ENCODE measurements around the gene AREG.
A peak's percentile ranks its signal among the peaks of the same experiment; 100 is the strongest.

AREG gene

DNA sequence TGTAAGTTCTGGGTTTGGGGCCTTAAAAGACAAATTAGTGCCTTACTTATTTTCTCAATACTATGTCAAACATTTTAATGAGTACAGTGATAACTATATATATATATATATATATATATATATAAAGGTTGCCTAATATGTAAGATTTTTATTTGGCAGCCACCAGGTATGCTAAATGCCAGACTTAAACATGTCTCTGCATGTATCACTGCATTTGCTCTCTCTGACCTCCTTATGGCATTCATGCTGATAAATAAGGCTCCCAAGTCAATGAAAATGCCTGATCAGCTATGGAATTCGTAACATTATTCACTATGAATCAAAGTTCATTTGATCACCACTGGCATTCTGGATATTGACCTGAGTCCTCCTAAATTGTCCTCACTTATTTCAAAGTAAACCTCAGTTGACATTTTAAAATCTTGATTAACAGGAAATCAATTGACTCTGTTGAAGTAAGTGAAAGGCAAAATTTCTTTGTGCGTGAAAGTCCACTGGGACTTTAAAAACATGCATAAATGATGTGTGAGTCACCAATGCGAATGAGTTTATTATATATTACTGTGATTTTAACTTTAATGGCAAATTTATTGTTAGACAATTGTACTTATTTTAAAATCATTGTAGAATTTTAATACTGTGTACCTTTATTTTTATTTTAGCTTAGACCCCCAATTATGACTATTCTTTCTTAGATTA lies 29.2 kb upstream of the AREG start:
- TF ChIP-seq, protein P1, sequence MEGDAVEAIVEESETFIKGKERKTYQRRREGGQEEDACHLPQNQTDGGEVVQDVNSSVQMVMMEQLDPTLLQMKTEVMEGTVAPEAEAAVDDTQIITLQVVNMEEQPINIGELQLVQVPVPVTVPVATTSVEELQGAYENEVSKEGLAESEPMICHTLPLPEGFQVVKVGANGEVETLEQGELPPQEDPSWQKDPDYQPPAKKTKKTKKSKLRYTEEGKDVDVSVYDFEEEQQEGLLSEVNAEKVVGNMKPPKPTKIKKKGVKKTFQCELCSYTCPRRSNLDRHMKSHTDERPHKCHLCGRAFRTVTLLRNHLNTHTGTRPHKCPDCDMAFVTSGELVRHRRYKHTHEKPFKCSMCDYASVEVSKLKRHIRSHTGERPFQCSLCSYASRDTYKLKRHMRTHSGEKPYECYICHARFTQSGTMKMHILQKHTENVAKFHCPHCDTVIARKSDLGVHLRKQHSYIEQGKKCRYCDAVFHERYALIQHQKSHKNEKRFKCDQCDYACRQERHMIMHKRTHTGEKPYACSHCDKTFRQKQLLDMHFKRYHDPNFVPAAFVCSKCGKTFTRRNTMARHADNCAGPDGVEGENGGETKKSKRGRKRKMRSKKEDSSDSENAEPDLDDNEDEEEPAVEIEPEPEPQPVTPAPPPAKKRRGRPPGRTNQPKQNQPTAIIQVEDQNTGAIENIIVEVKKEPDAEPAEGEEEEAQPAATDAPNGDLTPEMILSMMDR (conservative IDR thresholded peaks at IDR 0.05; ENCODE audit: low read depth), result no peak
- DNase-seq (ENCODE audit: low spot score), result peak; percentile 63
- POLR2A ChIA-PET (ENCODE audit: low non-redundant PET), result interaction anchor here (1.2 kb wide), 1 partner anchor 25 kb away, joined by 3 read pairs; no protein-coding TSS in a partner anchor
- CTCF ChIA-PET, result interaction anchor here (0.7 kb wide), 1 partner anchor 31 kb away, joined by 4 read pairs; no protein-coding TSS in a partner anchor
- no peak overlapping the region for H3K27ac ChIP-seq

DNA sequence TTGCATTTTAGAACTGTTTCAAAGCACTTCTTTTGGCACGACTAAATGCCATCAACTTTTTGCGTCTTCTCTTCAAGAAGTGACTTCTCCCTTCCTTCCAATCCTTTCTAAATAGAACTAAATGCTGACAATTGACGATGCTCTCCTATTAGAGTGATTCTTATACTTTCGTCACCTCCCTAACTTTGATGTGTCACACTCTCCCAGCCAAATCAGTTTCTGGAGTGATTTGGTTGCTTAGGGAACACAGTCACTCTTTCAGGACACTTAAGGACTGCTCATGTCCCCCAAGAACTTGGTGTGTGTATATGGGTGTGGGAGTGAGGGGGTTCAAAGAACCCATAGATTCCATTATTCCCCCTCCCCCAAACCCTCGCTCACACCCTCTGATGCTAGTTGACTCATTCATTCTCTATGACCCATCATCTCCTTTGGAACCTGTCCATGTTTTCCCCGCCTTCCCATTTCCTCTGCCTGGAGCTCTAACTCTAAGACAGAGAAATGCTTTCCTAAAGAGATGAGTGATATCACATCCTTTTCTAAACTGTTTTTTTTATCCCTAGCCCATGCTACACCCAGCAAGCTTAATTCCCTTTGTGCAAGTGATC lies 26.8 kb upstream of the AREG start:
- ChIA-PET CTCF (interaction anchor here (1.0 kb wide), 1 partner anchor 11 kb away, joined by 3 read pairs; no protein-coding TSS in a partner anchor), POLR2A (ENCODE audit: low non-redundant PET) (no interaction called here)
- TF ChIP-seq, protein P1 (conservative IDR thresholded peaks at IDR 0.05; ENCODE audit: low read depth), result no peak
- DNase-seq (ENCODE audit: low spot score), result peak; percentile 82
- peak overlapping the region; percentile 22; the same call in 1 of the 2 replicates for H3K27ac ChIP-seq

DNA sequence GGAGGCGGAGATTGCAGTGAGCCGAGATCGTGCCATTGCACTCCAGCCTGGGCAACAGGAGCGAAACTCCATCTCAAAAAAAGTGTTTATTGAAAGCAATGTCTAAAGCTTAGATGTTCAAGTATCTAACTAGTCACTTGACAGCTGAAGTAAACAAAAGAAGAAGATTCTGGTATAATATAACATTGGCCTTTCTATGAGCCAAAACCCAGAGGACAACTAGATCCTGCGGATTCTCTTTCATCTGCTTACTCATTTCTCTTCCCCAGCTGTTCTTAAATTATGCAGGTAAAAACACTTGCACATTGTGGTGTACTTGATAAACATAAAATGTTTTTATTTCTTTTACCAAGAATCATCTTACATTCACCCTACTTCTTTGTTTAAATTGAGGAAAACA lies 24.1 kb upstream of the AREG start:
- ChIA-PET POLR2A (ENCODE audit: low non-redundant PET) (no interaction called here), CTCF (no interaction called here)
- TF ChIP-seq, protein P1 (conservative IDR thresholded peaks at IDR 0.05; ENCODE audit: low read depth), result no peak
- H3K27ac ChIP-seq, result no peak overlapping the region
- no peak for DNase-seq (ENCODE audit: low spot score)

DNA sequence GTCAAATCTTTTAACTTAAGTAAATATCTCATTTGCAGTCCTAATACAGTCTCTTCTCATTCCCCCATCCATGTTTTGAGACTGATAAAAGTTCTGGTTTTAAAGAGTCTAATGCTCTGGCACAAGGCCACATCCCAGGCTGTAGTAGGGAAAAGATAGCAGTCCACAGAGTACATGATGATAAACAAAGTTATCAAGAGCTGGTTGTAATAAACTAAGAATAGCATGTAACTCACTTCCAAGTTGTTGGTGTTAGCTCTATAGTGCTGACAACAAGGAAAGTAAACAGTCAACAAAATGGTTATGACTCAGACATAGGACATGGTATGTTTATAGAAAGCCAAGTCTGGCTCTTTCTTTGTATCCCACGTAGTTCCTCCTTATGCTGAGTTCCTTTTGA lies 21.8 kb upstream of the AREG start:
- H3K27ac ChIP-seq, result no peak overlapping the region
- ChIA-PET POLR2A (ENCODE audit: low non-redundant PET) (no interaction called here), CTCF (no interaction called here)
- no peak for DNase-seq (ENCODE audit: low spot score)
- TF ChIP-seq, protein P1 (conservative IDR thresholded peaks at IDR 0.05; ENCODE audit: low read depth), result no peak

DNA sequence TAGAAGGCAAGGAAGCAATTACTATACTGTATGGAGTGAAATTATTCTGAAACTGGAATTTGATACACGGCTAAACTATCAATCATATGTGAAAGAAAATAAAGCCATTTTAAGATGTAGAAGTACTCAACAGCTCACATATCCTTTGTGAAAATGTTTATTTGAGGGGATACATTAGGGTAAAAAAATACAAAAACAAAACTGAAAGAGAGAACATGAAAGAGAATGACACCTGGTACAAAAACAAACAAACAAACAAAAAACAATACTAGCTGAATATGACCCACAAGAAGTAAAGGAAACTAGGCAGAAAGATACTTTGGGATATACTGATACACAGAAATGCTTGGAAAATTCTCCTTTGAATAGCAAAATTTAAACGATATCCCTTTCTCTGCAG lies 20.8 kb upstream of the AREG start:
- no peak for DNase-seq (ENCODE audit: low spot score)
- no peak overlapping the region for H3K27ac ChIP-seq
- ChIA-PET POLR2A (ENCODE audit: low non-redundant PET) (no interaction called here), CTCF (interaction anchor here (0.6 kb wide), 2 partner anchors 23 to 47 kb away, joined by 3 to 6 read pairs; no protein-coding TSS in a partner anchor)
- TF ChIP-seq, protein P1 (conservative IDR thresholded peaks at IDR 0.05; ENCODE audit: low read depth), result no peak

DNA sequence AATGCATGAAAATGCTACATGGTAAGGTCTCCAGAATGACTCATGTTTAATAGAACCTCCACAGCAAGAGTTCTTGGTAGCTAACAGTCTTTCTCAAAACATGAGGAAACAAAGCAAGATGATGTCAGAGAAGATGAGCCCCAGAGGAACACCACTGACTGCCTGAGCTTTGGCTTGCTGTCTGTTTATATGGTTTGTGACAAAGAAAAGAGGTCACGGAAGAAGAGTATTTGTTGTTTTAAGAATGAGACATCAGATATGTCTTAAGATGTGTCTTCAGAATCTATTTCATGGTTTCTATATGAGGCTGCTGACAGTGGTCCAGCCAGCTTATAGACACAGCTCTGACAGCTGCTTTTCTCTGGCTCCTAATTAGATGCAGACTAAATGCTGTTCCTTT lies 18.8 kb upstream of the AREG start:
- ChIA-PET POLR2A (ENCODE audit: low non-redundant PET) (no interaction called here), CTCF (interaction anchor here (0.8 kb wide), 1 partner anchor 10 kb away, joined by 3 read pairs; no protein-coding TSS in a partner anchor)
- no peak for DNase-seq (ENCODE audit: low spot score)
- no peak overlapping the region for H3K27ac ChIP-seq
- TF ChIP-seq, protein P1 (conservative IDR thresholded peaks at IDR 0.05; ENCODE audit: low read depth), result no peak
